CD4-positive, alpha-beta T cell treated with Interferon alpha-2 for 1 hour (primary cell): Measurements from ENCODE around the gene SLC23A2.
"Not testable (repeated sequence)": the region's sequence is repeated elsewhere in the genome, so short reads cannot be mapped to it uniquely, and the experiment has no call there.

Experiments
- DNase-seq, 2 donors: peaks; one replicate each; pipeline ENCODE4 v3.0.0-alpha.2; 2020 to 2022

Gene SLC23A2

DNA sequence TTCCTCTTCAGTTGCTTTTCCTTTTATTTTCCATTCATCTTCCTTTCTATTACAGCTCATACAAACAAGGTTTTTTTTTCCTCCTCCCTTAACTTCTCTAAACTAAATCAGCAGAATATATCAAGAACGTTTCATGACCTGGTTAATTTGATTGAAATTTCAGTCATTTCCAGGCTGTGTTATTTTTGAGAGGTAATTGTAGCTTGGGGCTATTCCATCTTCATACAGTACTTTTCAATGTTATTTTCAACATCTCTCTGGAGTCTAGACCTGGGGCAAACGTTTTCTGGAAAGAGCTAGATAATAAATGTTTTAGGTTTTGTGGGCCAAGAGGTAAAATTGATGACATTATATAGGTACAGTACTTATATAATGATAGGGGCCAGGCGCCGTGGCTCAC lies 4.0 kb upstream of the SLC23A2 start:
- no peak for DNase-seq

DNA sequence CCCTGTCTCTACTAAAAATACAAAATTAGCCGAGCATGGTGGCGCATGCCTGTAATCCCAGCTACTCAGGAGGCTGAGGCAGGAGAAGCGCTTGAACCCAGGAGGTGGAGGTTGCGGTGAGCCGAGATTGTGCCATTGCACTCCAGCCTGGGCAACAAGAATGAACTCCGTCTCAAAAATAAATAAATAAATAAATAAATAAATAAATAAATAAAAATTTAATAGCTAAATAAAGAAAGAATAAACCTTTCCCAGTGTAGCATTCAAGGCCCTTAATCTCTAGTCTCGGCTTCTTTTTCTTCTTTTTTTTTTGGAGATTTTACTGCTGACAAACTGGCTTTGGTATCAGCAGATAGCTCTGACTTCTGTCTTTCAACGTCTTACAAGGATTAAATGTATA lies 3.5 kb upstream of the SLC23A2 start:
- not testable (repeated sequence) for DNase-seq

DNA sequence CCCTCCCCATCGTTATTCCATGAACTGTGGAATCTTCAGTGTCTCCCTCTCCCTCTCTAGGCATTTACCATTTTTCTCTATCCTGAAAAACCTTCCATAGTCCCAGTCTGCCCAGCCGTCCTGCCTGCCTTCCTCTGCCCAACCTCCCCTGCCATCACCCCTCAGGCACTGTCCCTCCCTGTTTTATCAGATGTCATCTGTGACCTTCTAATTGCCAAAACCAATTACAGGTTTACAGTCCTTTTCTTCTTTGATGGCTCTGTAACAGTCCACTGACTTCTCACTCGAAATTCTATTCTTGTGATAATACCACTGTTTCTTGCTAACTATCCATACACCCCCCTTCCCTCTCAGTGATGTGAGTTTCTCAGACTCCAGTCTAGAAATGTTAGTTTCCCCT lies 2.3 kb upstream of the SLC23A2 start:
- DNase-seq: no peak

DNA sequence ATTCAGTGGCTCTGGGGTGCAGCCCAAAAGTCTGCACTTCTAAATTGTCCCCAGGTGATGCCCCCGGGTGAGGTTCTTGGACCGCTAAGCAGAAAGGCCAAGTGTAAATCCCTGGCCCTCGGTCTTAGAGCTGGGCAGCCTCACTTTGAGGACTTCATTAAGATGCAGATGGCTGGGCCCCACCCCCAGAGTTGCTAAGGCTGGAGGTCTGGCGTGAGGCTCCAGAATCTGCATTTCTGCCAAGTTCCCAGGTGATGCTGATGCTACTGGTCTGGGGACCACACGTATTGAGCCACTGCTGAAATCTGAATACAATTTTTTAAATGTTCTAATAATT lies 735 bp upstream of the SLC23A2 start:
- no peak for DNase-seq

DNA sequence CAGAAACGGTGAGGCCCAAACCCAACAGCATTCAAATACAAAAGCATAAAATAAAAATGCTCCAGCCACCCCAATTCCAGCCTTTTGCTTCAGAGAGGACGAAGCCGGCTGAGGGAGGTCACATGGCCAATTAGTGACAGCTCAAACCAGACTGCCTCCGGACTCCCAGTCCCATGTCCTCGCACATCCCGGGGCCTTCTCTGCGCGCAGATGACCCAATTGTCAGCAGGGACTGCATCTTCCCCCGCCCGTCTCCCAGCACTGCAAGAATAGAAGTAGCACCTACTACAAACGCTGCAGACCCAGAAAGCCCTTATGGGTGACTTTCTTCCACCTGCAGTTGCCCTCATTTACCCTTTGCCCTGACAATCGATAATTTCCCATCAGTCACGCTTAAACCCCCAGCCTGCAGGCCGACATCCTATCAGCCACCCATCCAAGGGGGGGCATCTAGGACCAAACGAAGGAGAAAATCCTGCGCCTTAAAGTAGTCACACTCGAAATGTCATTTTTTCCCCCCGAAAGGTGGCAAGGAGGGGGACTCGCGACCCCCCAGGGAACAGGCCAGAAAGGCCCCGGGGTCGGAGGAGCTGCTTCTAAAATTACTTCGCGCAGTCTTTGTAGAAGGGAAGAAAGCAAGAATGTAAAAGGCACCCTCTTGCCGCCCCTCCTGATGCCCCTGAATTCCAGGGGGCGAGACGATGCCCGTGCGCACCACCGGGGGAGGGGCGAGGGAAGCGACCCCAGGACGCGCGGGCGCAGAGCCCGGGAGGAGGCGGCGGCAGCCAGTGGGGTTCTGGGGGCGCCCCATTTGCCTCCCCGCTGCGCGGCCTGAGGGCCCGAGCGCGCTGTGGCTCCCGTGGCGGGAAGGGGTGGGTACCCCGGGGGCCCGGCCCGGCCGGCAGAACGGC lies 792 bp downstream of the SLC23A2 start:
- peak in 1 of 2 donors; percentile 20 for DNase-seq

DNA sequence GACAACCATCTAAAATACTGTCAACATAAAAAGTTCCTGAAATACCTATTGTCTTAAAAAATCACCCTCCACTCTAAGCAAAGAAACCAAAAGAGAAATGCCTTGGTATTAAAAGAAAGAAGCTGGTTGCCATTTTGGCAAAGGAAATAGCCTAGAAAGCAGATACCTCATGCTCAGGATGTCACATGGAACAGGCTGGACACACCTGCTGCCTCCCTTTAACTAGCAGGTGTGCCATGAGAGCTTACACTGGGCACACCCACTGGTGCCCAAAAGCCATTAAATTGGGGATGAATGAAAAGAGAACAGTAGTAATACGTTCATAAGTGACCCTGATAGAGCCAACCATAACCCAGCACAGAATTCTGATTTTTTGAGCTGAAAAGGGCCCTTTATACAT lies 1.5 kb downstream of the SLC23A2 start:
- DNase-seq: no peak

DNA sequence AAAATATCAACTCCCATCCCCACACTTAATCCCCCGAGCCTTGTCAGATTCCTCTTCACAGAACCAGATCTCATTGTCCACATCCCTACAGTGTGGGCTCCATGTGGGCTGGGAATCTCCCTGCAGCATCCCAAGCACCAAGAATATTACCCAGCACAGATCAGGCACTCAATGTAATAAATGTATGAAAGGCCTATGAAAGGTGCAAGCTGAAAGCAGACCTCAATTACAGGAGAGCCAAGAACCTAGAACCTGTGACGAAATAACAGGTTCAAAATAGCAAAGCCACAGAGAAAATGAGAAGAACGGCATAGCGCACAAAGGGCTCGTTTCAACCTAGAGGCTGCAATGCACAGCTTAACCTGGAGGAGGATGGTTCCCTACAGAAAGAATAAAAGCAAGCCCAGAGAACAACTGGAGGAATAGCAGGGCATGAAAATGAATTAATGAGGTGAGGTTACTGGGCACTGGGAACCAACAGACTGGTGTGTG lies 3.1 kb downstream of the SLC23A2 start:
- peak in 1 of 2 donors; percentile 17 for DNase-seq

DNA sequence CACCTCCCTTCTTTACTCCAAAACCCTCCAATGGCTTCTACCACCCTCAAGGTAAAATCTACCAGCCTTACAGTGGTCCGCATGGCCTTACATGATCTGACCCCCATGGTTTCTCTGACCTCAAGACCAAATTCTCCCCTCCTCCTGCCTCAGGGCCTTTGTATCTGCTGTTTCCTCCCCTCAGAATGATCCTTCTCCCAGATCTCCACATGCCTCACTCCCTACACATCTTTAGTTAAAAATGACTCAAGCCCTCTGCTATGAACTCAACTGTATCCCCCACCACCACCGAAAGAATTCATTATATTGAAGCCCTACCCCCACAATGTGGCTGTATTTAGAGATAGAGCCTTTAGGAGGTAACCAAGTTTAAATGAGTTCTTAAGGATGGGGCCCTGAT lies 4.1 kb downstream of the SLC23A2 start:
- no peak for DNase-seq

DNA sequence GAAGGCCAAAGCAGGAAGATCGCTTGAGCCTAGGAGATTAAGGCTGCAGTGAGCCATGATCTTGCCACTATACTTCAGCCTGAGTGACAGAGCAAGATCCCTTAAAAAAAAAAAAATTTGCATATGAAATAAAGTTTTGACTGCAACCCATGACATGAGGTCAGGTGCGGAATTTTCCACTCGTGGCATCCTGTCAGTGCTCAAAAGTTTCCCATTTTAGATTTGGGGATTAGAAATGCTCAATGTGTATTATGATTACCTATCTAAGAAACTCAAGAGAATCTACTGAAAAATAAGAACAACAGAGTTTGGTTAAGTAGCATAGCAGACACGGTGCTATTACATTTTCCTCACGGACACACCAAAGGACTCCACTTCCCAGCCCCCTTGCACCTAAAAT lies 11.7 kb downstream of the SLC23A2 start:
- no peak for DNase-seq

DNA sequence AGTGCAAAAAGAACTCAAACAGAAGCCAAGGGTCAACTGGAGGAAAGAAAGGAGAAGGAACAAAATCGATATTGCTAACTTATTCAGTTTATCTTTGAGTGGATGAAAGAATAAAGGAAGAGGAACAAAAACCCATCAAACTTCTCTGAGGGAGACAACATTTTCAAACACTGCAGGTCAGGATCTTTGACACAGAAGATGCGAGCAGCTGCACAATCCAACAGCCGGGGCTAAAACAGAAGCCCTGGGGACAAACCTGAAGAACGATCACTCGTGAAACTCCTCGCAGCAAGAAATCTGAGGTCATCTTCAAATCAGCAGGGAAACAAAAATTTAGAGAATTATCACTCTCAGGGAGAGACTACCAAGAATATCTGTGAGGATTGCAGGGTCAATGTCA lies 14.2 kb downstream of the SLC23A2 start:
- DNase-seq: no peak

DNA sequence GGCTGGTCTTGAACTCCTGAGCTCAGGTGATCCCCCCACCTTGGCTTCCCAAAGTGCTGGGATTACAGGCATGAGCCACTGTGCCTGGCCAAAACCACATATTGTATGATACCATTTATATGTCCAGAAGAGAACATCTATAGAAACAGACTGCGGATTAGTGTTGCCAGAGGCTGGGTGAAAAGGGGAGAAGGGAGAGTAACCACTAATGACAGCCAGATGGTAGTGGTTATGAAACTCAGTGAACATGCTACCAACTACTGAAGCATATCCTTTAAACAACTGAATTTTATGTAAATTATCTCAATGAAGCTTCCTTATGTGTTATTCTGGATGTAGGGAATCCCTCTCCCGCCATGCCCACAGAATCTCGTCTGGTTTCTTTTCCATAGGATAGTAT lies 15.7 kb downstream of the SLC23A2 start:
- no peak for DNase-seq

DNA sequence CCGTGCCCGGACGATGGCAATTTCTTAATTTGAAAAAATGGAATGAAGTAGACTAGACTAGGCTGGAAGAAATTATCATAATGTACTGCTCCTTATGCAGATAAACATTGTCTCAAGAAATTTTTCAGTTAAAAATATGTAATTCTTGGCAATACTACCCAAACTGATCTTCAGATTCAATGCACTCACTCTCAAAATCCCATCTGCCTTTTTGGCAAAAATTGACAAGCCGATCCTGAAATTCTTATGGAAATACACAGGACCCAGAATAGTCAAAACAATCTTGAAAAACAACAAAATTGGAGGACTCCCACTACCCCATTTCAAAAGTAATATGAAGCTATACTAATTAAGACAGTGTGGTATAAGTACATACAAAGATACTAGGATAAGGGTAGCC lies 19.0 kb downstream of the SLC23A2 start:
- no peak for DNase-seq

DNA sequence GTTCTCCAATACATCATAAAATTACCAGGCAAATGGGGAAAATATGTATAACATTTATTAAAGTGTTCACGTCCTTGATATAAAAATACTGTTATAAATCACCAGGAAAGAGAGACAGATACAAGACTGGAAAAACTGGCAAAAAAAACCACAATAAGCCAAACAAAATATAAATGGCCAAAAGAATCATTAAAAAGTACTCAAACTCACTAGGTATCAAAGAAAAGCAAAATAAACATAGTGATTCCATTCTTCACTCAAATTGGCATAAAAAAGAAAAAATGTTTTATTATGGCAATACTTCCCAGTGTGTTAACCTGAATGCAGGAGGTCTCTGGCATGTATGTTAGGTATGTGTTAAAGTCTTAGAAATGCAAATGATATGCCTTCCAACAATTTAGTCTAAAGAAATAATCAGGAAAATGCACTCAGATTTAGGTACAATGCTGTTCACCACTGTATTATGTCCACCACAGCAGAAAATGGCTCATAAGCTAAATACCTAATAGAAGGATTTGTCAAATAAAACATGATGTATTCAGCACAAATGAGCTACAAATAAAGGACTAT lies 21.4 kb downstream of the SLC23A2 start:
- no peak for DNase-seq

DNA sequence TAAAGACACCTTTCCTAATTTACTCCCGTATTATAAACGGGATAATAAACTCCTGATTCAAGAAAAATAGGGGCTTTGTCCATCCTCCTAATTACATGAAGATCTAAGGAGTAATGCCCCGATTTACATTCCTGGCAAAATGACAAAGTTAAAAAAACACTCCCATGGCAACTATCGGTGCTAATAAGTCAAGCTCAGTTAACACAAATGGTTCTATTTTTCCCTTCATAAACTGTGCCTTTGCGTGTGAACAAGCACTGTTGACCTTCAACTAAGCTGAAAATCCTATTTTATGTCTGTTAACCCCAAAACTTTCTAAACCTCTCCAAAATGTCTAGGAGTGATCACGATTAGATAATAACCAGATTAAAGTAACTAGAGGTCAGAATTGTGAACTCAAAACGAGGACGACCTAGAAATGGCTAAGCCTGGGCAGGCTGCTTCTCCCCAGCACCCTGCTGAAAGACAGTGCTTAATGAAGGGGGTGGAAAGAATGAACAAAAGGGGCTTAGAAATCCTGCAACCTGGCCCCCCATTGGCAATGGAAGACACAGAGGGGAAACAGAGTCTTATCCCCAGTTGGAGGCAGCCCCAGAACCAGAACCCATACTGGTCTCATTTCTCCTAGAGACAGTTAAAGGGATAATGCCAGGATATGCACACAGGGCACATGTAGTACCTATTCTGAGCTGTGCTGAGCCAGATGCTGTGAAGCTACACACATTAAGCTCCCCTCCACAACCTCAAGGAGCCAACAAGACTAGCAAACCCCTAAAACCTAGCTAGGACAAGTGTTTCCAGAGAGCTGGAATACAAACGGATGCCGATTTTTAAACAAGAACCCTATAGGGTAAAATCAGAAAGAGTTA lies 23.0 kb downstream of the SLC23A2 start:
- DNase-seq: no peak

DNA sequence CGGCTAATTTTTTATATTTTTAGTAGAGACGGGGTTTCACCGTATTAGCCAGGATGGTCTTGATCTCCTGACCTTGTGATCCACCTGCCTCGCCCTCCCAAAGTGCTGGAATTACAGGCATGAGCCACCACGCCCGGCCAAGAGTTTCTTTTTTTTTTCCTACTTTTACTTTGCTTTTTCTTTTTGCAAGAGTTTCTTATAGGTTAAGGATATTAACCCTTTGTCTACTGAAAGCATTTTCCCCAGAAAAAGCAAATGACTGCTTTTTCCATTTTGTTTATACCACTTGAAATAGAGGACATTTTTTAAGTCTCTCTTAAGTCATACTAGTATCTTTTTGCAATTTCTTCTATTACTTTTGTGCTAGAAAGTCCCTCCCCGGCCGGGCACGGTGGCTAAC lies 25.3 kb downstream of the SLC23A2 start:
- not testable (repeated sequence) for DNase-seq

DNA sequence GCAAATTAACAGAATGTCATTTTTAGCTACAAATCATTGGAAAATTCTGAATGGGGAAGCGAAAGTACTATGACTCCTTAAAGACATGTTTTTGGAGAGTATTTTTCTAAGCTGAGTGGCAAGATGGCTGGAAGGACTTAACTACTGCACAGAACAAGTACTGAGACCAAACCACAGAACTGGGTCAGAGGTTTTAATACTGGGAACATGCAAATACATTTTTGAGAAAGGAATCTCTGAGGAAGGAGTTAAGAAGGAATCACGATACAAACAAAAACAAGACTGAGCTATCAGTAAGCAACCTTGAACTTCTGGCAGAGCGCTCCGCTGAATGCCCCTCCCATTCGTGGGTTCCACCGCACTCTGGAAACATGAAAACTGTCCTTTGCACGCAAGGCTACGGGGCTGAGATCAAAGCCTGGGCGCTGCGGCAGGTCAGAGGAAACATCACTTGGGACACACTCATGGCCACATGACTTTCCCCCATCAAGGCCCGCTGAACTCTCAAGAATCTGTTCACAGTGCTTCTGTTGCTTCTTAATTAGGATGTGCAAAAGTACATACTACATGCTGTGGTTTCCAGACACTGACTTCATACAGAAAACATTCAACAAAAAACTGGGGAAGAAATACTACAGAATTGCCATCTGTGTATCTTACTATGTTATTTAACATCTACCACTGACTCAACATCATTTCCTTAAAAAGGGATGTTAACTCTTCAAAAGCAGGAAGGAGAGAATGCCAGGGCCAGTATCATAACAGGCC lies 27.8 kb downstream of the SLC23A2 start:
- DNase-seq: peak; percentile 6 to 14

DNA sequence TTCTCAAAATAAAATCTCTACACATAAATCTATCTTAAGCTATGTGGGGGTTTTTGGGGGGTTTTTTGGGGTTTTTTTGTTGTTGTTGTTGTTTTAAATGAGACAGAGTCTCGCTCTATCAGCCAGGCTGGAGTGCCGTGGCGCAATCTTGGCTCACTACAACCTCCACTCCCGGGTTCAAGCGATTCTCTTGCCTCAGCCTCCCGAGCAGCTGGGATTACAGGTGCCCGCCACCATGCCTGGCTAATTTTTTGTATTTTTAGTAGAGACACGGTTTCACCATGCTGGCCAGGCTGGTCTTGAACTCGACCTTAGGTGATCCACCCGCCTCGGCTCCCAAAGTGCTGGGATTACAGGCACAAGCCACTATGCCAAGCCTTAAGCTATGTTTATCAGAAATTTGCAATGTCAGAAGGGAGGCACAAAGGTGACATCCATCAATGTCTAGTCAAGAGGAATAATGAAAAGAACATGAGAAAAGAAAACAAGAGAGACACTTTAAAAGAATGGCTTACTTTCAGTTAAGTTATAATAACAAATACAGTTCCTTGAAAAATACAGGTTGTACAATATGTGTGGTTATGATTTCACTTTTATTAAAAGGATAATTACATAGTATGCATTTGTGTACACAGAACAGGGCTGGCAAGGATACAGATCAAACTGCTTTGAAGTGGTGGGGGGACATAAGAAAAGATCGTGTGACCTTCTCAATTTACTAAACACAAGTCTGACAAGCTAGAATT lies 28.6 kb downstream of the SLC23A2 start:
- DNase-seq: no peak

DNA sequence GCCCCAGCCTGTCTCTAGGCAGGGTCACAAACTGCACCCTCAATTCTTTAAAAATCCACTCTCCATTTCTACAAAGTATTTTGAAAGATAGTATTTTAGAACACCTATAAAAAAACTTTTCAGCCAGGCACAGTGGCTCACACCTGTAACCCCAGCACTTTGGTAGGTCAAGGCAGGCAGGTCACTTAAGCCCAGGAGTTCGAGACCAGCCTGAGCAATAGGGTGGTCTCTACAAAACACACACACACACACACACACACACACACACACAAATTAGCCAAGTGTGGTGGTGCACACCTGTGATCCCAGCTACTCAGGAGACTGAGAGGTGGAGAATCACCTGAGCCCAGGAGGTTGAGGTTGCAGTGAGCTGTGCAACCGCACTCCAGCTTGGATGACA lies 30.2 kb downstream of the SLC23A2 start:
- no peak for DNase-seq

DNA sequence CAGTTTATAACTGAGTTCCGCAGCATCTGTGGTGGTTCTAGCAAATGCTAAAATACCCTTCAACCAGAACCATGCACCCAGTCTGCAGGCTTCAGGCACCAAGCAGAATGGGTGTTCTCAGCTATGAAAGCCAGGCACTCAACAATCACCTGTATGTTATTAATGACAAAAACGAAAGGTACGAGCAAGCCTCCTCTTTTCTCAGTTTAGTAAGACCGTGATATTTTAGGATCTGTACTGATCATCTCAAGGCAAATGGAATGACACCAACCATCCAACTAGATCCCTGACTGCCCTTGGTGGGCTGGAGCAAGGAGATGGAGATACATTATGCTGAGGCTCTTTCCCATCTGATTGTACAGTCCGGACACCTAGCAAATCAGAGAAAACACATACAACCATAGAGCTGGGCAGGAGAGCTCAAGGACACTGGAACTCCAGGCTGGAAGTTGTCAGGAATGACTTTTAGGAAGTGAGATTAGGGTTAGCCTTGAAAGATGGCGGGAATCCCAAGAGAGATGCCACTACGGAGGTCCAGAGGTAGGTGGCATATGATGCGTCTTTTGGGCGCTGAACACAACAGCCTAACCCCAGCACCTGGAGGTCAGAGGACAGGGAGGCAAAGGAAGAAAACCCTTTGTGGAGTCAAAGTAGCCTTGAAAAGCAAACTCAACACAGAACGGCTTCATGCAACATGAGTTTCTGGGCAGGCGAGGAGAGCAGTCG lies 33.4 kb downstream of the SLC23A2 start:
- no peak for DNase-seq

DNA sequence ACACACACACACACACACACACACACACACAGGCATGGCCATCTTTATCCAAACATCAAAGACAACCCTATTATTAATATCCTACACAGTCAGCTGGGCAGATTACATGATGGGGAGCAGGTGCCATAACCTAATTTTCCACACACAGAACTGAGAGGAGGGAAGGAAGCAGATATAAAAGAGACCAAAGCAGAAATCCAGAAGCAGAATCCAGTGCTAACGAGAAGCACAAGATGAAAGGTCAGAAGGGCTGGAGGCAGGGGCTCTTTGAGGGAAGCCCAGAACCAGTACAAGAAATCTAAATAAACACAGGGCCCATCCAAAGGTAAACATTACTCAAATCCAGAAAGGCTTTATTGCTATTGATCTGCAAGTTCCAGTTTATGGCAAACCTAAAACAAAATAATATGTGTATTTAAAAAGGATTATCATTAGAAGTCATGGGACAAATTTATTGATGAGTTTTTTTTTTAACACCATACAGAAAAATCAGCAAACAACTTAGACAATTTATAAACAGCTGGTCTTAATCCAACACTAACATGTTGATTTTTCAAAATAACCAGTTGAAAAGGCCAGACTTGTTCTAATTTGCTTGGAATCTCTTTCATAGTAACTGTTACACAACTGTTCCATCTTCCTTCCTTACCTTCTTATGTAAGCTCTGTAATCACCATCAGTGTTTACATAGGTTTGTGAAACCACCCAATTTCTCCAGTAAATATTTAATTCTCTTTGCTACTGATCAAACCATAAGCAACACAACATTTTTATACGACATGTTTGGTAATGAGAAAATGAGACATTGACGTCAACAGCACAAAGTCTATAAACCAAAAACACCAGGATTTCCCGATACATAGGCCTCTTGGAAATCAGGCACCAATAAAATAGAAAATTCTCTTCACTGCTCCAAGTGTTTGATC lies 34.2 kb downstream of the SLC23A2 start:
- DNase-seq: no peak
